Activated CD8-positive, alpha-beta memory T cell treated with anti-CD3 and anti-CD28 coated beads for 1 hour (primary cell): Measurements from ENCODE around the gene SNRPB2.

ENCODE experiments used
- DNase-seq, 2 donors: peaks; one replicate each; pipeline ENCODE4 v3.0.0-alpha.2; 2020; ENCODE audit warnings: low read depth in 1 of 2; ENCODE audit errors: extremely low read depth in 1 of 2

Gene SNRPB2

DNA sequence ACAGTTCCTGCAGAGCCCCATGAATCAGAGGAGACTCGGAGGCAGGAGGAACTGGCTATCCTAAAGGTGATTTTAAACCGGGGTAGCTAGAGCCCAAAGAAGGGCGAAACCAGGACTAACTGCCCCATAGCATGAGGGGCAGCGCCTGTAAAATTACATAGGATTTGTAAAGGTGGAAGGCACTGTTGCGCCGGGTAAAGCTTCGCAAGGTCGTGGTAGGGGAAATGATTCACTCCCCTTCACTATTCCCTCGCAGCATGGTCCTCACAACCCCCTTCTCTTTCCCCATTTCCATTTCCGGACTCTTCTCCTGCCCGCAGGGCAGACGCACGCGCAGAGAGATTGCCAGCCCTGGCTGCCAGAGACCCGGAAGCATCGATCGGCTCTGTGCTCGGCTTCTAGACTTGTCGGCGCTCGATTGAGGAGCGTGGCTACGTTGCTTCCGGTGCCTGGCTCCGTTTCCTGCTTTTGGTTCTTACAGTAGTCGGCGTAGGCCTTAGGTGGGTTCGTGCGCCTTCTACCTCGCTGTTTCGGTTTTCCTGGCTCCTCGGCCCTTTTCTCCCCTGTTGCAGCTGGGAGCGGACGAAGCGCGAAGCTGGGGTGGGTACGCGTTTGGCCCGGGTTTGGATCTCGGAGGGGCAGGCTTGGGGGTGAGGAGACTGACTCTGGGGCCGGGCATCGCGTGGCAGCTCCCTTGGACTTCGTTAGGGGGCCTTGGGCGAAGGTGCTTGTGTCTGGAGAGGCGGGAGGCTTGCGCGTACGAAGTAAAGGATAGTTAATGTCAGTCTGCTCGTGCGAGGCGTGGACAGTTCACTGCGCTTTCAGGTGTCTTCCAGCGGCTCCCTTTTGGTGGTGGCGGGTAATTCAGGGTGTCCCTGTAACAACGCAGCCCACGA is at the start of gene SNRPB2:
Gene SNRPB2, plus strand, starts transcription at position 462 of the 896 bp plus-strand sequence. CDS start 1,677 bp downstream, outside the sequence.
- DNase-seq = peak; percentile 74 to 83

DNA sequence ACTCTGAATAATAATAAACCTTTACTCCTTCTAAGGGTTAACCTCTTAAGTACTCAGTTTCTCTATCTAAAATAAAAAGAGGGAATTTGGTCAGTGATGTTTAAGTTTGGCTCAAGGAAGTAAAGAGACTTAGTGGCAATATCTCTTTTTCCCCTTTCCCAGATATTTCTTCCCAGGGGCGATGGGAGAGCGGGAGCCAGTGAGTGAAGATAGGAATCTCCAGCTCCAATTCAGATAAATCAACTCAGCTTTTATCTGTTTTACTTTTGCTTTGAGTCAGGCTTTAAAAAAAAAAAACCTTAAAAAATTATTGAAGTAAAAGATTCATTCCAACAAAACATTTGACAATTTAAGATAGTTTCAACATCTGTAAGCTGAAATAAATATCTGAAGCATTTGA is 45.4 kb upstream of the SNRPB2 start:
- DNase-seq = no peak

DNA sequence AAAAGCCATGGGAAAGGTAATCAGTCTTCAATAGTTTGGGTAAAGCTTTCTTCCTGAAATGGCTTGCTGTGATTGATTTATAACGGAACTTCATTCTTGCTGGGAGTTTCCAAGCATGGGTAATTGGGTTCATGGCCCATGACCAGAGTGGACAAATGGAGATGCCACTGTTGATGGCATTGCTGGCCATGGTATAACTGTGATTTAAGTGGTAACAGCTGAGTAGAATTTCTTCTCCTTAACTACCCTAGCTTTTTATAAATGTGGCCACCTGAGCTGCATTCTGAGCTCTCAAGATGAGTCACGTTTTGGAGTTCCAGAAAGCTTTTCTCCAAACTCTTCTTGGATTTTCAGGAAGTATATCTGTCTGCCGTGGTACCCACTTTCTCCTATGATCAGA is 39.9 kb upstream of the SNRPB2 start:
- DNase-seq = no peak

DNA sequence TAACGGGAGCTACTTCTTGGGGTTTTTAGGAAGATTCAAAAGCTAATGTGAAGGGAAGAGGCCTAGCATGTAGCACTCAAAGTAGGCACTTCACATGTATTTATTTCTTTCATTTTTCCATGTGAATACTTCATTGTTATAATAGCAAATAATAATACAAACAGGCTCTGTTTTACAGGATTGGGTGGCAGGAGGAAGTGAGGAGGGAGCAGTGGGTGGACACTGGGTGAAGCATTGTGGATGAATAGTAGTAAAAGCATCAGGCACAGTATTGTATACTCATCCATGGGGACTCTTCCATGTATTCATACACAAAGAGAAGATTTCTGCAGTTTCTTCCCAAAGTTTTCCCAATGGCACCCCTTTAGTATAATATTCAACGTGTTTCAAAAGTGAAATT is 38.4 kb upstream of the SNRPB2 start:
- no peak for DNase-seq

DNA sequence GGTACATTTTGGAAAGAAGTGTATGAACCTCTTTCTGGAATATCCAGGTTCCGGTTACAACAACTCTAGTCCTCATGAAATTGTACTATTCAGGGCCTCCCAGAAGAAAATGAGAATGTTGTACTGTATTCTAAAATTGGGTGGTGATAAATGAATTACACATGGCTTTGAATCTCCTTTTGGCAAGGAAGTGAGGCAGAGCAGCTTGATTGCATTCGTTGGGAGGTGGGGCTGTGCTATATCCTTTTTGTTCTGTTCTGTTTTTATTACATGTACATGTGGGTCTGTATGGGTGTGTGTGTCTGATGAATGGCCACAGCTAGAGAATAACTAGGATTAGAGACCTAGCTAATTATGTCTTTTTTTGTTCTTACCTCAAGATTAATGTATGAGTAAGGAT is 37.8 kb upstream of the SNRPB2 start:
- no peak for DNase-seq

DNA sequence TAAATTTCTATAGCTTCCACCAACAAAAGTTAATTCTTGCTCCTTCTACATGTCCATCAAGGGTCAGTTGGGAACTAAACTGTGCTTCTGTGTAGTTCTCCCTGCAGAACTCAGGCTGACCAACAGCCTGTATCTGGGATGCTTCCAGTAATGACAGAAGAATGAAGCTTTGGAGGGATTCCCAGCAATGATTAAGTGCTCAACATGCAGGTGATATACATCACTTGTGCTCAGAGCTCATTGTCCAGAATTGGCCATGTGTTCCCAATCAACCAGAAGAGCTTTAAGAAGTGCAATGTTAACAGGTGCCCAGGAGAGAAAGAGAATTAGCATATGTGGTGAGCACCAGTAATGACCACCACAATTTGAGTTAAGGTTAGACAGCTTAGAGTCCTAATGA is 37.4 kb upstream of the SNRPB2 start:
- DNase-seq = no peak

DNA sequence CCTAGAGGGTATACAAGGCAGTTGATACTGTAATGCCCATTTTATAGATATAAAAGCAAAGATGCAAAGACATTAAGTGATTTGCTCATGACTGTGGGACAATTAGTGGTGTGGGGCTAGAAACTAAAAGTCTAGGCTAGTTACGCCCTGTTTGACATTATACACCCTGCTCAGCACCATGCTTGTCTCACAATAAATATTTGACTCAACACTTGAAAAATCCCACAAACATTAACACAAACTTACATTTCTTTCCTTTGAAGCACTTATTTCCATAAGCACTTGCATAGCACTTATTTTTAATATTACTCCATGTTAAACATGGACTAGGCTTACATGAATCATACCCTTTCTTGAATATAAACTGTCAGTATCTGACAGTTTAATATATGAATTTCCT is 36.5 kb upstream of the SNRPB2 start:
- DNase-seq = no peak

DNA sequence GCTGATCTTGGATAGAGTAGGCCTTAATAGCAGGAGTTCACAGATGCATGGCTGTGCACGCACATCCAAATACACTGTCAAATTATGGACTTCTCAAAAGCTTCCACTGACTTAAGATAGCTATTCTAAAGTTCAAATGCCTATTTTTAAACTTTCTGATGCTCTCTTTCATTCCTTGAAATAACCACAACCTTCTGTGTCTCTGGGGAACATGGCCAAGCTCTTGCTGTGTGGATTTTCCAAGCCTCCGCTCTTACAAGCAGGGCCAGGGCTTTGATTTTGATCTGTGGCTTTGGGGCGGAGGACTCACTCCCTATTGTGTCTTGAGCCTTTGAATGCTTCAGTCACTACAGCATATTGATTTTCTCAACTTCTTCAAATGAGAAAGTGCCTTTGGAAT is 35.7 kb upstream of the SNRPB2 start:
- DNase-seq = no peak

DNA sequence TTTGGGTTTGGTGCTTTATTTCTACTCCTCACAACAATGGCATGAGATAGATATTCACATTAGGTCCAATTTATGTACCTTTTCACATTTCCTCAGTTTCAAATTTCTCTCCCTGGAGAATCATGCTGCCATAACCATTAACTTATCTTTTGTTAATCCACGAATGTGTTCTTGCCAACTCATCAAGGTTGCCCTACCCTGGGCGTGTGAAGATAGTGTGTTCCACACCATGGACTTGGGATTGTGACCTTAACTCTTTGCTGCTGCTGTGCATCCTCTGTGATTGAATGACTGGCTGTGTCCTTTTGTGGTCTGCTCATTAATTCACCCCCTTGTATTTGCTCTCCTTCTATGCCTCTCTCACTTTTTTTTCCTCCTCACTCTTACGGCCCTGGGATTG is 34.2 kb upstream of the SNRPB2 start:
- DNase-seq = no peak

DNA sequence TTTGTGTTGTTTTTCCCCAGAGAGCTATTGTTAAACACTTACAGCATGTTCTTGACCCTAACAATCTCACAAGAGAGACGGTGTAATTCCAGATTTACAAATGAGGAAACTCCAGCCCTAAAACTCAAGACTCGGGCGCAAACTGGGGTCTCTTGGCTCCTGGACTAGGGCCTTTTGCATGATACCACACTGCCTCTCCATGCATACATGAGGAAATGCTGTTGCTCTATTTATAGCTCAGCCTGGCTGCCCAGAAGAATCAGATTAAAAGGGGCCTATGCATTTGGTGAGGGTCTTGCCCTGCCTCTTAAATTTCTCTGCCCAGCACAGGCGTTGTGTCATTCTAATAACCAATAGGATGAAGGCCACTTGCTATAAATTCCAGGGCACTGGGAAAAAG is 30.5 kb upstream of the SNRPB2 start:
- no peak for DNase-seq

DNA sequence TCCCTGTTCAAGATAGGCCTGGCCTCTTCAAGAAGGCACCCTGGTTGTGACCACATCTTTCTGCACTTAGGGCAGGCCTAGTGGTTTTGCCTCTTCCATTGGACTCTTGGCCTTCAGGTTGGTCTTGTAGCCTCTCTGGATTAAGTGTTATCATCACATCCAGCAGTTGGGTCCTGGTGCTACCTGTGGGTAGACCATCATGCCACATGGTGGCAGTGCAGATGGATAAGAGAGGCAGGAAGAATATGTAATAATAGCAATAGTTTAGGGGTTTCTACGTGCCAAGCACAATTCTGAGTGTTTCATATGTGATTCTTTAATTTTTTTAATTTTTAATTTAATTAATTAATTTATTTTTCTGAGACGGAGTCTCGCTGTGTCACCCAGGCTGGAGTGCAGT is 28.5 kb upstream of the SNRPB2 start:
- DNase-seq = peak in 1 of 2 donors; percentile 3

DNA sequence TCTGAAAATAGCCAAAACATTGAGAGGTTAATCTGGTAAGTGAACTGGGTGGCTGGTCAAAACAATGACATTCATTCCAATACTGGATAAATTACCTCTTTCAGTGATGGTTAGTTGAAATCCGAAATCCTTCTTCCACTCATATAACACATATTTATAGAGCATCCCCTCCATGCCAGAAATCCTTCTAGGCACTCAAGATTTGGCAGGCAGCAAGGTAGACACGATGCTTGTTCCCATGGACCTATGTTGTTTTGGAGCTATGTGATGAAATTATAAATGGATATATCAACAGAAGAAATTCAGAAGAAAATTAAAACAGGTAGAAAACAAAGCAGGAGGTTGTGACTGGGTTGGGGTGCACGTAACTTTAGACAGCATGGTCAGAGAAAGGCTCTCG is 26.3 kb upstream of the SNRPB2 start:
- DNase-seq = no peak

DNA sequence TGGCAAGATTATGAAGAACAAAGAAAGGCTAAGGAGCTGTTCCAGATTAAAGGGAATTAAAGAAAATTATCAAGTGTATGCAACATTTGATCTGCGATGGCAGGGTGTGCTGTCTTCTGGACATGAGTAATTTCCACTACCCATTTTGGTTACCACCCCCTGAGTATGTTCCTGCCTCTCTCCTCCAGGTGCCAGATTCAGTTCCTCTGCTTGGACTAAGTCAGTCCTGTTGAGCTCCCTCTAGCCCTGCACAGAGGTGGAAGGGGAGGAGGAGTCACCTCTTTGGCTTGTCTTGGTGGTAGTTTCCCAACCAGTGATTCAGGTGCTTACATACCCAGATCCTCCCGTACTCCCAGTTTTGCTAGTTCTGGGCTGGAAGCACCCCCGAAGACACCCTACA is 22.2 kb upstream of the SNRPB2 start:
- DNase-seq = no peak

DNA sequence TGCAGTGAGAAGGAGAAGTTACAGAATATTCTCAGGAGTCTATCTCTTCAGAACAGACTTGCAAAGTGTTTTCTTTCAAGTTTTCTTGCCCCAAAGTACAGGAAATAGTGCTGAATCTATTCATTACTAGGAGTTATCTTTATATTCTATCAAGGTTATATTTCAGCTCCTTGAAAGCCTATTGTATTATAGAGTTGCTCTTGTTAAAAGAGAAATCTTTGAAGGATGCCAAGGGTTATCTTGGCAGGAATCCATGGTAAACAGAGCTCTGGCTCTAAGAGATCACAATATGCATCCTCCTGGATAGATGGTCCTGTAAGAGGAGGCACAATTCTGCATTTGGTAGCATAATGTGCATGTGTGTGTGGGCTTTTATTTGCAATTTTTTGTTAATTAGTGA is 21.2 kb upstream of the SNRPB2 start:
- DNase-seq = no peak

DNA sequence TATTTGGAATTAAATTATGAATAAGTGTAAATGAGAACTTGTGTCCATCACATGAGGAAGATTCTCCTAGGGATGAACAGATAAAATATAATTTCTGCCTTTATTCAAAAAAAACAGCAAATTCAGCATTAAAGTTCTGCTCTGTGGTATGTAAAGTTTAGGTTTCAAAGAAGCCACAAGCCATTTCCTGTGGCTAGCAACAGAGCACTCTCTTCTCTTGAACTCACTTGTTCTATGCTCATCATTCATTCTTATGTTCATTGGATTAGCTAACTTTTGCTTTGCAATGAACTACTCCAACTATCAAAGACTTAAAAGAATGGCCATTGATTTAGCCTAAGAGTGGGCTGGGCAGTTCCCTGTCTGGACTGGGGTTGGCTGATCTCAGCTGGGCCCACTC is 20.8 kb upstream of the SNRPB2 start:
- DNase-seq = no peak

DNA sequence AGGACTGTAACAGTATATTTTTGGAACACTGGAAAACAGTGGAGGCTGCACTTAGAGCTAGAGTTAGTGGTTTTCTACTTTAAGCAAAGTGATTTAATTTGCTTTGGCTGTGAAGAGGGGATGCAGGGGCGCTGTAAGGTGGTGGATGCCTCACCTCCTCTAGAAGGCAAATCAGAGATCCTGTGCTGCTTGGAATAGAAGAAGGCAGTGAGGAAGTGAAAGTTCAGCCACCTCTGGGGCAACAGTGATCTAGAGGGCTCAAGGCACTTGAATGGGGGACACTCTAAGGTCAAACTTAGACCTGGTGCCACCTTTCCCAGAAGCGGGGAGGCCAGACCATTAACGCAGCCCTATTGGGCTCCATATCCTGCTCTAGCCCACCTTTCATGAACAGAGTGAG is 19.0 kb upstream of the SNRPB2 start:
- no peak for DNase-seq

DNA sequence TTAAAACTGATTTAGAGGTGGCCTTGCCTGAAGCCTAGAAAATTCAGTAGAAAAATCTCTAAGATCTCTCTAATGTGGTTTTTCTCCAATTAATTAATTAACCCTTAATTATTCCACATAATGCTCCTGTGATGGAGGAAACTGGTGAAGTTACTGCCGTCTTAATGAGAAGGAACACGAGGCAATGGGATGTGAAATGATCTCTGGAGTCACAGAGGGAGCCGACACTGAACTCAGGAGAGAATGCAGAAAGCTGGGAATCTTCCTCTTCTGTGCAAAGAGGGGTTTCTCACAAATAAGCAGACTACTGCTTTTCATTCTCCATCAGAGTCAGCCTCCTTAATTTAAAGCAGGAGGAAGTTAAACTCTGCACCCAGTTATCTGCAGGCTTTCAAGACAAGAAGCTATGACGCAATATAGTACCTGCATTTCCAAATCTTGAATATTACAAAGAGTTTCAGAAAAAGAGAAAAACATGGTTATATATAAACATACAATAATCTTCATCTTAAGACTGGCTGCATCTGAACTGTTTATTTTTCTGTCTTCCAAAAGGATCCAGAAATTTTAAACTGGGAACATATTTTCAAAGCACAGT is 18.1 kb upstream of the SNRPB2 start:
- no peak for DNase-seq

DNA sequence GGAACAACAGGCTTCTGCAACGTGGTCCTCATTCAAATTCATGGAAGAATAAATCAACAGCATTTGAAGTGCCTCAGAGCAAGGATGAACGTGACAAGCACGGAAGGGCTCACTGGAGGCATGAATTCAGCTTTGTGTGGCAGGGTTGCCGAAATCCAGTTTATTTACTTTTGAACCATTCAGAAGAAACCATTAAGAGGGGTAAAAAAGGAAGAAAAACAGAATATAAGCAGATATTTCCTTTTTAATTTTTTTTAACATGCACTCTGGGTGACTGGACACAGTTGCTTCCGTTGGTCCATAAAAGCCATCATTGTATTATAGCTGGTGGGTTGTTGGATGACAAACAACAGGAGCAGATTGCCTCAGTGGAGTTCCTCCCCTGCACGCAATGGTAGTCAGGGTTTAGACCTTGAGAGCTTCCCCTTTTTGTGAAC is 17.3 kb upstream of the SNRPB2 start:
- no peak for DNase-seq

DNA sequence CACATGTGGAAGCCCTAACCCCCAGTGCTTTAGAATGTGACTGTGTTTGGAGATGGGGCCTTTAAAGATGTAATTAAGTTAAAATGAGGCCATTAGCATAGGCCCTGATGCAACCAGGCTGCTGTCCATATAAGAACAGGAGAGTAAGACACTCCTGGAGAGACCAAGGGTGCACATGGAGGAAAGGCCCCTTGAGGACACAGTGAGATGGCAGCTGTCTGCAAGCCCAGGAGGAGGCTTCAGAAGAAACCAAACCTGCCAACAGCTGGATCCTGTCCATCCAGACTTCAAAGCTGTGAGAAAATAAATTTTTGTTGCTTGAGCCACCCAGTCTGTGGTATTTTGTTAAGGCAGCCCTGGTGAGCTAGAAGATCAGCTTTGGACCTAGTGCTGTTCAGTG is 16.8 kb upstream of the SNRPB2 start:
- DNase-seq = no peak

DNA sequence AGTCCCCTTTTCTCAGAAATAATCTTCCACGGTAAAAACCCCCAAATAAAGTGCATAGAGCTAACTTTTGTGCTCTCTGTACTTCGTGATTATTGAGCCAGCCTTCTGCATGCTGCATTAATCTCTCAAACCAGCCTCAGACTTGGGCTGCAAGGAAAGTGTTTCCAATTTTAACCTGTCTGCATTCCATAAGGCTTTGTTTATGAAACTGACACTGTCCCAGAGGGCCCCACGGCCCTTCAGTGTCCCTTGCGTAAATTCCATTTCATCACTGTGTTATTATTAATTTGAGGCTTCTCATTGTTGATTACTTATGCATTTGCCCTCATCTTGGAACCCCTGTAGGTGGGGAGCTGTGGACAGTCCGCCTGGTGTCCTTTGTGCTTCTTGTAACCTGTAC is 15.6 kb upstream of the SNRPB2 start:
- DNase-seq = no peak

DNA sequence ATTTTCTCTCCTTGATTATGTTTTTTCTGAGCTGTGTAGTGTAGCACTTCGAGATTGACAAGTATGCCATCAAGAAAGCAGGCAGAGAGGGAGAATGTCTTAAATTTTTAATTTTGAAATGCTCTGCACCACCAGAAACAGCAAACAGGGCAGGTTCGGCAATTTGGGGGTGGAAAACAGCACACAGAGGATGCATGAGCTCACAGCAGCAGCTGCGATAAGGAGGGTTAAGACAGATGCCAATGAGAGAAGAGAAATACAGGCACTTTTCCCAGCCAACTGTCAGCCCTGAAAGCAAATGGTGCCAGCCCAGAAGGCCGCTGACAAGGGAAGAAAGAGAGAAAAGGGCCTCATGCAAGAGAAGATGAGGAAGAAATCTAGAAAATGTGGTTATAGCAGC is 15.1 kb upstream of the SNRPB2 start:
- no peak for DNase-seq

DNA sequence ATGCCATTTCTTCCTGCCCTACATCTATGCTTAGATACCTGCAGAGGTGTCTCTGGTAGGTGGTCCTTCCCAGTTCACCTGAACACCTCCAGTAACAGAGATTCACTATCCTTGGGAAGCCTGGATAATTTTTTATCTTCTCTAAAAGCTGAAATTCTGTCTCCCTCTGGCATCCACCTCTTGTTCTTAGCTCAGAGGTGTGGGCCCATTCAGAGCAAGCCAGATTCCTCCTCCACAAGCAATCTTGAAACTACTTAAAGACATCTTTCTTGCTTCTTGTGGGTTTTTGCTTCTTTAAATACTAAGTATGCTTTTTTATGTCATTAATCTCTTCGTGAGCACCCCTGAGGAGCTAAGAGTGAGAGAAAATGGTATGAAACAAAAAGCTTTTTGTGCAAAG is 10.4 kb upstream of the SNRPB2 start:
- DNase-seq = no peak

DNA sequence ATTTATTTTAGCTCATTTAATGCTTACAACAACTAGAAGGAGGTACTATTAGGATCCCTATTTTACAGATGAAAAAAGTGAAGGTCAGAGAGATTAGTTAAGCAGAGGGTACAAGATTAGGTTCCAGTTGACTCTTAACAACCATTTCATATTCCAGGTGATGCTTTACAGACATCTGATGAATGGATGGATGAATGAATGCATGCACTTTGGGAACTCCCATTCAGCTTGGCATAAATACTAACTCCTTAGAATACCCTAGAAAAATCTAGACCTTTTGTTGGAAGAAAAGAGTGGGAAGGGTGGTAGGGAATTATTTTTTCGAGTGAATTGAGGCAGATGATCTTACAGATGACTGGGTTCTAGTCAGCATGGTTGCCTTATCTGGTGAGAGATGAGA is 746 bp upstream of the SNRPB2 start:
- DNase-seq = no peak
